Bronchial epithelial cell (primary cell): Measurements from ENCODE around the gene TAF7. TPM values are rescaled to one million over a fixed set of nuclear protein-coding genes. Genes with fewer than 3 reads are reported as not detected.
A peak's percentile ranks its signal among the peaks of the same experiment; 100 is the strongest.
"Not testable (repeated sequence)": the region's sequence is repeated elsewhere in the genome, so short reads cannot be mapped to it uniquely, and the experiment has no call there.

Experiments used
- DNase-seq: peaks from one replicate; pipeline ENCODE4 v3.0.0-alpha.2; 2010; ENCODE audit warnings: low read depth
- FAIRE-seq: peaks from 2 replicates; lab custom pipeline; 2011; peaks lifted over from hg19 to GRCh38; lab: Jason Lieb, UNC
- H3K27me3 ChIP-seq: 2 replicates; pipeline ENCODE4 v1.5.1; 2011; ENCODE audit warnings: low read length; ENCODE audit not compliant: control insufficient read depth, insufficient read depth
- H3K36me3 ChIP-seq: 2 replicates; pipeline ENCODE4 v1.5.1; 2011; ENCODE audit warnings: low read length; ENCODE audit not compliant: control insufficient read depth, insufficient read depth
- H3K4me3 ChIP-seq: 2 replicates; pipeline ENCODE4 v1.5.1; 2011; ENCODE audit warnings: mild to moderate bottlenecking, low read depth, low read length, control low read depth
- CTCF ChIP-seq: IDR thresholded peaks from 2 replicates; pipeline ENCODE4 v1.5.1; 2011; ENCODE audit warnings: mild to moderate bottlenecking, moderate library complexity, low read length, control low read depth, inconsistent platforms; ENCODE audit not compliant: insufficient read depth, severe bottlenecking
- total RNA-seq: library from RNA; depleted of rRNA; stranded (reverse); fragments of >200 nt; gene quantifications from 2 replicates; pipeline ENCODE4 v1.2.1, GENCODE V29; 2014

TAF7 gene
- total RNA-seq, 1 donor from 2014 or later, result 36.3 TPM

- no peak for TF ChIP-seq CTCF
- Histone ChIP-seq H3K4me3 (no peak overlapping the region), H3K36me3 (no peaks in the 10 kb centered on the region), H3K27me3 (no peaks in the 10 kb centered on the region)
- DNase-seq (no peak), FAIRE-seq (no peak)
Measured at GRCh38 chr5:141342773-141343172, 22.2 kb upstream of the TAF7 start.

- not testable (repeated sequence) for DNase-seq, H3K27me3 ChIP-seq, FAIRE-seq, H3K36me3 ChIP-seq, H3K4me3 ChIP-seq
Measured at GRCh38 chr5:141340781-141341354, 20.3 kb upstream of the TAF7 start.

- DNase-seq, result peak; percentile 38
- FAIRE-seq, result no peak
- Histone ChIP-seq H3K4me3 (peak within 1 kb of the TSS; percentile 14), H3K27me3 (no peaks in the 10 kb centered on the region), H3K36me3 (no peaks in the 10 kb centered on the region)
- peak; percentile 39 for TF ChIP-seq CTCF
Measured at GRCh38 chr5:141338538-141339306, 18.1 kb upstream of the TAF7 start, which contains the start of gene PCDHGA2. Gene PCDHGA2 (plus strand): TSS chr5:141338760.

GRCh38 chr5:141332571-141332970, 12.0 kb upstream of the TAF7 start:
- H3K36me3 ChIP-seq, H3K27me3 ChIP-seq, DNase-seq, FAIRE-seq, H3K4me3 ChIP-seq: not testable (repeated sequence)

GRCh38 chr5:141330299-141331080, 9.9 kb upstream of the TAF7 start, which contains the start of gene PCDHGA1:
Gene PCDHGA1 (plus strand): TSS chr5:141330514.
- no peaks in the 10 kb centered on the region for H3K27me3 ChIP-seq
- FAIRE-seq (no peak), DNase-seq (peak; percentile 40)
- no peak within 1 kb of the TSS for H3K4me3 ChIP-seq
- peak; percentile 36 for TF ChIP-seq CTCF
- H3K36me3 ChIP-seq, result no peaks in the 10 kb centered on the region

- no peak overlapping the region for H3K4me3 ChIP-seq
- DNase-seq, result no peak
- H3K27me3 ChIP-seq, result no peaks in the 10 kb centered on the region
- H3K36me3 ChIP-seq, result no peaks in the 10 kb centered on the region
- no peak for TF ChIP-seq CTCF
- FAIRE-seq, result peak; percentile 64
Measured at GRCh38 chr5:141328231-141328630, 7.6 kb upstream of the TAF7 start.
